Stimulated activated CD8-positive, alpha-beta memory T cell treated with anti-CD3 and anti-CD28 coated beads, Interleukin-4, amount 100 ng/mL, for 24 hours (primary cell): ENCODE data around the gene CXCL16.

Experiments used
- DNase-seq: peaks from one replicate; pipeline ENCODE4 v3.0.0-alpha.2; 2020; ENCODE audit warnings: low read depth

CXCL16 gene

DNA sequence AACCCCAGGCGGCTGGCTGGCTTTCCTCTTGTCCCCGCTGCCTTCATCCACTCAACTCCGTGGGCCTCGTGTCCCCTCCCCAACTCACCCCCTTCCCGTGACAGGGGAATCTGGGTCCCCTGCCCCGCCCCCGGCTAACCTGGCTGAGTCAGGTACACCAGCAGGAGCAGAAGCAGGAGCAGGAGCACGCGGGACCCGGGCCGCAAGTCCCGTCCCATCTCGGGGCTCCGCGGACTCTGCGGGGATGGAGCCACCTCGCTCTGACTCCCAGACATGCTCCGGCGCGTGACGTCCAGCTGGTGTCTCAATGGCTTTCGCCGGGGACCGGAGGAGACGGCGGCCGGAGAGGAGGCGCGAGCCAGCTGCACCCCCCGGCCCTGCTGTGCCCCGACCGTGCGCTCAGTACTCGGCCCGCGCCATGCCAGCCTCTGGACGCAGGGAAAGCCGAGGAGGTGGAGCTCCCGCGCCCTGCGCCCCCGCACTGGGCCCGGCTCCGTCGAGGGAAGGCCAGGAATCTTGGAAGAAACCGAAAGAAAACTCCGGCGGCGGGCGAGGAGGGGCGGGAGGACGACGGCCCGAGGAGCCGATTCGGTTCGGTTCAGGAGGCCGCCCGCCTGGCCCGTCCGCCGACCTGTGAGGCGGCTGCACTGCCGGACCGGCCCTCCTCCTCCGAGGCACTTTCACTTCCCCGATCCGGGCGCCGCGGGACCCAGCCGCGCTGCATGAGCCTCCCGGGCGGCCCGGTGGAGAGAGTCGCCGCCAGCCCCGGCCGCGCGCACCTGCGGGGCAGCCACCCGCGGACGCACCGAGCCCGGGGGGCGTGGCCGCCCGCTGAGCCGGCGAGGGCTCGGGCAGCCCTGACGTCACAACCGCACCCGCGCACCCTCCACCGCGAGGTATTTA is at the start of gene CXCL16, which contains the start of gene ZMYND15:
TSS of gene CXCL16 (minus strand) at position 807 of the 903 bp plus-strand sequence. CDS start at position 218, 589 bp downstream.
TSS of gene ZMYND15 (plus strand) at position 712 of the 903 bp plus-strand sequence. CDS start 716 bp downstream, outside the sequence.
- DNase-seq, result no peak

GRCh38 chr17:4788807-4789700 is 49.3 kb upstream of the CXCL16 start, which contains the start of gene GLTPD2:
GLTPD2 (plus strand) TSS chr17:4788964; CDS start chr17:4789012, 48 bp downstream.
- DNase-seq, result no peak

DNA sequence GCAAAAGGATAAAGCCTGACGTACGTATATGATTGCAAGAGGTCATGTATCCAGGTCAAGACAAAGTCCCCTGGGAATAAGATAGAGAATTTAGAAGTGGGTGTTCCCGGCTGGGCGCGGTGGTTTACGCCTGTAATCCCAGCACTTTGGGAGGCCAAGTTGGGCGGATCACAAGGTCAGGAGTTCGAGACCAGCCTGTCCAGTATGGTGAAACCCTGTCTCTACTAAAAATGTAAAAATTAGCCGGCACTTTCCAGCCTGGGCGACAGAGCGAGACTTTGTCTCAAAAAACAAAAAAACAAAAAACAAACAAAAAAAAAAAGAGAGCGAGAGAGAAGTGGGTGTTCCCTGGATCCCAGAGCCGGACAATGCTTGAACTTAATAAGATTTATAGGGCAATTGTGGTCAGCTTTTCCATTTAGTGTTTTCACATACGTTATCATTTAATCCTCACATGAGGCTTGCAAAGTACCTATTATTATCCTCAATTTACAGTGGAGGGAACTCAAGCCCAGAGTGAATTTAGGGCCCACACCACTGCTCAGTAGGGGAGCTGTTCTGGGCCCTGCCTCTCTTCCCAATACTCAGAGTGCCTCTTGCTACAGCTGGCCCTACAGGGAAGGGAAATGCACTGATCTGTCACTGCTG is 48.6 kb upstream of the CXCL16 start:
- no peak for DNase-seq

- no peak for DNase-seq
Measured at GRCh38 chr17:4786516-4786915, 46.8 kb upstream of the CXCL16 start.

GRCh38 chr17:4786106-4786511 is 46.4 kb upstream of the CXCL16 start, which contains the start of gene VMO1:
VMO1 (minus strand) TSS chr17:4786364; CDS start chr17:4786352, 12 bp downstream.
- no peak for DNase-seq

DNA sequence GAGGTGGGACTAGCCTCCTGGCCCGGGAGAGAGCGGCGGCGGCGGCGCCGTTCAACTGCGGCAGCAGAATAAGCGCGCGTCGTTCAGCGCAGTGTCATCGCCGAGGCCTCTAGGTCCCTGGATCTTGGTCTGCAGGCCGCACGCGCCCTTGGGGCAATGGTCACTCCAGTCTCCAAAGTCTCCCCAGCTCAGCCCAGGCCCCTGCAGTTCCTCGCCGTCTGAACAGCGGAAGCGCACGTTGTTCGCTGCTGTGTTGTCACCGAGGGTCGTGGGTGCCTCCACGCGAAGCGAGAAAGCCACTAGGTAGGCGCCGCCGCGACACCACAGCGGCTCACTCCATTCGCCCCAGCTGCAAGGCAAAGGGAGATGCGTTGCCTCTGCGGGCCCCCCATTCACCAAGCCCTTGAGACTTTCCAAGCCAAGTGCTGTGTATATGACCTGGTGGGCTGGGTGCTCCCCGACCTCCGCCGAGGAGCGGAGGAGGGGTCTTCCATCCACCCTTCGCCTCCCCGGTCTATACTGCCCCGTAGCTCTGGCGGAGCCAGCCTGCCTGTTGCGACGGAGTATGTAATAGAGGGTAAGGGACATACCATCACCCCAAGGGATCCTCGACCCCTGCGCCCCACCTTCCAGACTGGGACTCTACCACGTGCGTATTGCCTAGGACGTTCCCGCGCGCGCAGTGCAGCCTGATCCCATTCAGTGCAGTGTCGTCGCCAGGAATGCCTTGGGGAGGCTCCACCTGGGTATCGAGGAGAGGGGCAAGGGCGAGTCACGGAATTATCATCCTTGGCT is 45.8 kb upstream of the CXCL16 start:
- no peak for DNase-seq

GRCh38 chr17:4782652-4783051 is 42.9 kb upstream of the CXCL16 start:
- no peak for DNase-seq

DNA sequence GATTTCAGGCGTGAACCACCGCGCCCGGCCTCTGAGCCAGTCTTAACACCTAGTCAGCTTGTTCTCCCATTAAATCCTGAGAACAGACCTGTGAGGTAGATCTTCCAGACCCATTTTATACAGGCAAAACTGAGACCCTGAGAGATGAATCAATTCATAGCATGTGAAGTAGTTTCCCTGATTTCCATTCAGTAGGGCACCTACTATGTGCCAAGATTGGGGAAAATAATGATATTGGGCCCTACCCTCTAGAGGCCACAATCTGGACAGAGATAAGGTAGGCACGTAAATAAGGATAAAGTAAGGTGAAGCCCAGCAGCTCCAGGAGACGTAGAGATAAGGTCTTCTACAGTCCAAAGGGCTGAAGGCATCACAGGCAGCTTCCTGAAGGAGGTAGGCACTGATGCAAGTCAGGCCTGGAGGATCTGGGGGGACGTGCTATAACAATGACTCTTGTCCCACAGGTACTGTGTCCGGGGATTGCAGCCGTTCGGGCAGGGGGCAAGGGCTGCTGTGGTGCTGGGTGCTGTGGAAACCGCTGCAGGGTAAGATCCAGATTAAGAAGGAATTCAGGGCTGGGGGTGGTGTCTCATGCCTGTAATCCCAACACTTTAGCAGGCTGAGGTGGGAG is 40.7 kb upstream of the CXCL16 start:
- DNase-seq, result no peak

DNA sequence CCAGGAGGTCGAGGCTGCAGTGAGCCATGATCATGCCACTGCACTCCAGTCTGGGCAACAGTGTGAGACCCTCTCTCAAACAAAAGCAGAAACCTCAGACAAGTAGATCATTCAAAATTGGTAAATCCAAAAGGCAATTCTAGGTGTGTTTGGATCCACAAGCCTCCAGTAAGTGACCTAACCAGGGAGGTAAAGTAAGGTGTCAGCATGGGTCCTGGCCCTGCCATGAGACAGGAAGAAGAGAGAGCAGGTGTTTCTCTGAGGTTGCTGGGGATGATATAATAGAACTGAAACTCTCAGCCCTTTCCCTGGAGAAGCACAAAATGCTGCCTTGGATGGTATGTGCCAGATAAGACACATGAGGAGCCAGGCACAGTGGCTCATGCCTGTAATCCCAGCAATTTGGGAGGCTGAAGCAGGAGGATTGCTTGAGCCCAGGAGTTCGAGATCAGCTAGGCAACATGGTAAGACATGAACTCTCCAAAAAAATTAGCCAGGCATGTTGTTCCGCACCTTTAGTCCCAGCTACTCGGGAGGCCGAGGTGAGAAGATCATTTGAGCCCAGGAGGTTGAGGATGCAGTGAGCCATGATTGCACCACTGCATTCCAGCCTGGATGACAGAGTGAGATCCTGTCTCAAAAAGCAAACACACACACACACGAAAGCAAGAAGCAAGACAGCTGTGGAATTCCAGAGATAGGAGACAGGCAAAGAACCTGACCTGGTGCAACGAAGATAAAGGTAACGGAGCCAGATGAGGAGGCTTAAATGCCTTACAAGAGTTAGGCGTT is 38.4 kb upstream of the CXCL16 start:
- DNase-seq, result no peak

DNA sequence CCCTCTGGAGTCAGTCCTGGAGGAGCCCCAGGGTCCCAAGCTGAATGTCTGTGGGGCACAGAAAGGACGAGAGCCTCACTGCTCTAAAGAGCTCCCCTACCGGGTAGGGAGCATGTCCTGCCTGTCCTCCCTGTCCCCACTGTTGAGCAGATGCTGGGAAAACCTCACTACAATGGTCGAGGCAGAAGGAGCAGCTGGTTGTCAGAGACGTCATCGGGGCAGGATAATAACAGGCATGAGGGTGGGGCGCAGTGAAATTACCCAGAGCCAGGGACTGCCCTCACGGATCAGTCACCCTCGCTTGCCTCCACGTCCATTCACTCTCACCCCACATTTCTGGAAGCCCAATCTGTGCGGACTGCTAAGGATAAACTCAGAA is 32.5 kb upstream of the CXCL16 start:
- no peak for DNase-seq

DNA sequence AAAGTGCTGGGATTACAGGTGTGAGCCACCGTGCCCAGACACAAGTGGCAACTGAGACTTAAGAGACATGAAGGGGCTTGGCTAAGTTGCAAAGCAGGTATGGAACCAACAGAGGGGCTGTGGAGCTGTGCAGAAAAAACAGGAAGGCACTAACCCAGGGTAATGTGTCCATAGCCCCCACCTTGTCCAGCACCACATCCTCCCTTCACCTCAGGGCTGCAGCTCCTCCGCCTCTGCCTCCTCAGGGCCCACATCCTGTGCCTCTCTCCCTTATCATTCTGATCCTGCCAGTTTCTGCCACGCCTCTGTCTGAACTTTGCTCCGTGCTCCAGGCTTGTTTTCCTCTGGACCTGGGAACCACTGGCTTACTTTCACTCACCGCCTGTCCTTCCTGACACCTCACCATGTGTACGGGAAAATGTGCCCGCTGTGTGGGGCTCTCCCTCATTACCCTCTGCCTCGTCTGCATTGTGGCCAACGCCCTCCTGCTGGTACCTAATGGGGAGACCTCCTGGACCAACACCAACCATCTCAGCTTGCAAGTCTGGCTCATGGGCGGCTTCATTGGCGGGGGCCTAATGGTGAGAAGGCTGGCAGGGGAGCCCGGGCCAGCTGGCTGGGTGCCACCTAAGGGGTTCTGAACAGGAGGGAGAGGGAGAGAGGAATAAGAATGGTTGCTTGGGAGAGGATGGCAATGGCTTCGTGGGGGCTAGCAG is 31.9 kb upstream of the CXCL16 start, which contains the start of gene TM4SF5:
TSS of gene TM4SF5 (plus strand) at position 368 of the 716 bp plus-strand sequence. CDS start at position 405, 37 bp downstream.
- no peak for DNase-seq

DNA sequence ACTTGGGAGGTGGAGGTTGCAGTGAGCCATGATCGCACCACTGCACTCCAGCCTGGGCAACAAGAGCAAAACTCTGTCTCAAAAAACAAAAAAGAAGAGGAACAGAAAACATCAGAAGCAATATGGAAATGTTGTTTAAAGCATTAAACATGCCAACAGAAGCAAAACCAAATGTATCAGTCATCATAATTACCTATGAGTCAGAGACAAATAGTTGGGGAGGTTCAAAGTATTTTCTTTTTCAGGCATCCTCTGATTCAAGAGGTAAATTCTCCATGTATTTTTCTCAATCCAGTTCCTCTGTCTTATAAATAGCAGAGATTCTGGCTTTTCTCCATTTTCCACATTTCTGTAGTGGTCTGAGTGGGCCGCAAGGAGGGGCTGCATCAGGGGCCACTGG is 29.9 kb upstream of the CXCL16 start:
- DNase-seq, result no peak

GRCh38 chr17:4768298-4768697 is 28.6 kb upstream of the CXCL16 start:
- DNase-seq, result no peak

DNA sequence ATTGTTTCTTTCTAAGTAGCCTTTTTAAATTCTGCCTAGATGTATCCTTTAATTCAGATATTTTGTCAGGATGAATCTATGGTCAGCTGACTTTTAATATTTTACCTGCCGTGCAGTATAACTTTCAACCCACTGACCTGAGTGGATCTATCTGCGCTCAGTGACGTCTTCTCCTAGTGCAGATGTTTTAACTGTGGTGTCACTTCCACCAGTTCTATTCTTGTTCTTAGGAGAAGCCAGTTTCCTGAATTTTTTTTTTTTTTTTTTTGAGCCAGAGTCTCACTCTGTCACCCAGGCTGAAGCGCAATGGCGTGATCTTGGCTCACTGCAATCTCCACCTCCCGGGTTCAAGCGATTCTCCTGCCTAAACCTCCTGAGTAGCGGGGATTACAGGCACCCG is 27.0 kb upstream of the CXCL16 start:
- DNase-seq, result no peak

GRCh38 chr17:4766201-4766600 is 26.5 kb upstream of the CXCL16 start:
- DNase-seq, result no peak

DNA sequence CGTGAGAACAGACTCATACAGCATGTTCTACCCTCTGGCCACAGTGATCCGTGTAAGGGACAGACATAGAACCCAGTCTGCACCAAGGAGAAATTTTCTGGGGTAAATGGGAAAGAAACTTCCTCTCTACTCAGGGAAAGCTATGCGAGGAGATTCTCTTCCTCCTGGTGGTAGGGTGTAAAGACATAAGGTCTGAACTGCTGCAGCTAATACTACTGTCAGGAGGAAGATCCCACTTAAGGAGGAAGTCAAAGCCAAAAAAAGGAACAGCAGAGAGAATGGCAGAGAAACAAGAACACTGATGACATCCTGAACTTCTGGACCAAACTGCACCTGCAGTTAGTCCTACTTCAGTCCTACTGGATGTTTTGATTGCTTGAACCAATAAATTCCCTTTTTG is 24.9 kb upstream of the CXCL16 start:
- DNase-seq, result no peak

DNA sequence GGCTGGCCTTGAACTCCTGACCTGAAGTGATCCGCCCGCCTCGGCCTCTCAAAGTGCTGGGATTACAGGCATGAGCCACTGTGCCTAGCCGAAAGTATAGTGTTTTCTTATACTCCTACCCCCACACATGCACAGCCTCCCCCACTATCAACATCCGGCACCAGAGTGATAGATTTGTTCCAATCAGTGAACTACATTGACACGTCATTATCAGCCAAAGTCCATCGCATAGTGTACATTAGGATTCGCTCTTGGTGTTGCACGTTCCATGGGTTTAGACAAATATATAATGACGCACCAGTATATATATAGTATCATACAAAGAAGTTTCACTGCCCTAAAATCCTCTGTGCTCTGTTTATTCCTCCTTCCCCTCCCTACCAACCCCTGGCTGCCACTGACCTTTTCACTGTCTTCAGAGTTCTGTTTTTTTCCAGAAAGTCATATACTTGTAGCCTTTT is 20.1 kb upstream of the CXCL16 start:
- no peak for DNase-seq

GRCh38 chr17:4753392-4753791 is 13.7 kb upstream of the CXCL16 start:
- DNase-seq, result no peak

GRCh38 chr17:4751932-4752331 is 12.2 kb upstream of the CXCL16 start:
- DNase-seq, result no peak
